Fibroblast of lung (primary cell): ENCODE measurements around the gene RAB3GAP1.

Source experiments
- CTCF ChIP-seq, 2 donors: IDR thresholded peaks in 1 of 2; conservative IDR thresholded peaks in 1 of 2; 1 replicate in 1 of 2; 2 replicates in 1 of 2; pipeline ENCODE4 v1.5.1; 2011 to 2012; ENCODE audit warnings: low read length in 2 of 2, control low read depth in 1 of 2, inconsistent platforms in 1 of 2, low read depth in 1 of 2, mild to moderate bottlenecking in 1 of 2
- EZH2 ChIP-seq: IDR thresholded peaks from 2 replicates; pipeline ENCODE4 v1.5.1; 2012; ENCODE audit warnings: low read length, control low read depth, mild to moderate bottlenecking; ENCODE audit errors: missing control alignments

- TF ChIP-seq CTCF (conservative IDR thresholded peaks at IDR 0.05 in 1 of 2, IDR thresholded peaks at IDR 0.05 in 1 of 2; ENCODE audit: low read depth in 1 of 2, low read length in 2 of 2) (no peak), EZH2 (no peak)
These were observed 7.5 kb downstream of the RAB3GAP1 start for GRCh38 chr2:135059577-135059976.
